ENCODE data around the gene STX10.

- no peak for TF ChIP-seq POLR2A (IDR thresholded peaks at IDR 0.05; ENCODE audit: low read depth, low read length)
- TF ChIP-seq TAF1 (IDR thresholded peaks at IDR 0.05; ENCODE audit: borderline replicate concordance, low read depth, low read length) = no peak
These were observed 11.3 kb downstream of the STX10 start for GRCh38 chr19:13138916-13139198.
